Measurements from ENCODE around the gene BANF2. TPM values are rescaled to one million over a fixed set of nuclear protein-coding genes. Genes with fewer than 3 reads are reported as not detected.
"Not testable (repeated sequence)": the region's sequence is repeated elsewhere in the genome, so short reads cannot be mapped to it uniquely, and the experiment has no call there.

The BANF2 gene
- total and polyA plus RNA-seq, 5 donors, result not detected

- intact Hi-C loops (cut with DNase I), result no loop called here
- DNase-seq (no peak), ATAC-seq (no peak)
- Histone ChIP-seq H3K27ac (ENCODE audit: low read length) (no peak overlapping the region), H3K9me3 (ENCODE audit: control insufficient read depth, low read length) (no peaks in the 10 kb centered on the region), H3K27me3 (ENCODE audit: control insufficient read depth, insufficient read depth) (no peaks in the 10 kb centered on the region), H3K4me3 (ENCODE audit: low read length) (no peak overlapping the region), H3K4me1 (ENCODE audit: control insufficient read depth, insufficient read depth, low read length) (no peaks in the 10 kb centered on the region)
- WGBS, result 91% methylated on average over 4 of the region's 4 CpGs
Measured at GRCh38 chr20:17765017-17765416, 65.3 kb downstream of the BANF2 start.

GRCh38 chr20:17765584-17765983, 65.8 kb downstream of the BANF2 start:
- no peaks in the 10 kb centered on the region for H3K27me3 ChIP-seq (ENCODE audit: control insufficient read depth, insufficient read depth)
- no peak overlapping the region for H3K27ac ChIP-seq (ENCODE audit: low read length)
- H3K9me3 ChIP-seq (ENCODE audit: control insufficient read depth, low read length), result no peaks in the 10 kb centered on the region
- WGBS, result 79% methylated on average over 7 of the region's 7 CpGs
- H3K4me1 ChIP-seq (ENCODE audit: control insufficient read depth, insufficient read depth, low read length), result no peaks in the 10 kb centered on the region
- H3K4me3 ChIP-seq (ENCODE audit: low read length), result no peak overlapping the region
- intact Hi-C loops (cut with DNase I), result no loop called here
- DNase-seq (no peak), ATAC-seq (no peak)

- intact Hi-C loops (cut with DNase I), result no loop called here
- no peaks in the 10 kb centered on the region for H3K9me3 ChIP-seq (ENCODE audit: control insufficient read depth, low read length)
- no peaks in the 10 kb centered on the region for H3K4me1 ChIP-seq (ENCODE audit: control insufficient read depth, insufficient read depth, low read length)
- ATAC-seq (no peak), DNase-seq (no peak)
- H3K27me3 ChIP-seq (ENCODE audit: control insufficient read depth, insufficient read depth), result no peaks in the 10 kb centered on the region
- 70% methylated on average over 3 of the region's 3 CpGs for WGBS
- H3K27ac ChIP-seq (ENCODE audit: low read length), result no peak overlapping the region
- no peak overlapping the region for H3K4me3 ChIP-seq (ENCODE audit: low read length)
Measured at GRCh38 chr20:17766226-17766625, 66.5 kb downstream of the BANF2 start.

GRCh38 chr20:17767624-17768023, 67.9 kb downstream of the BANF2 start:
- DNase-seq (no peak), ATAC-seq (no peak)
- no peak overlapping the region for H3K27ac ChIP-seq (ENCODE audit: low read length)
- no peaks in the 10 kb centered on the region for H3K27me3 ChIP-seq (ENCODE audit: control insufficient read depth, insufficient read depth)
- H3K4me1 ChIP-seq (ENCODE audit: control insufficient read depth, insufficient read depth, low read length), result no peaks in the 10 kb centered on the region
- no peak overlapping the region for H3K4me3 ChIP-seq (ENCODE audit: low read length)
- WGBS, result 81% methylated on average over 2 of the region's 2 CpGs
- H3K9me3 ChIP-seq (ENCODE audit: control insufficient read depth, low read length), result no peaks in the 10 kb centered on the region
- intact Hi-C loops (cut with DNase I), result no loop called here

GRCh38 chr20:17768271-17768670, 68.5 kb downstream of the BANF2 start:
- H3K27ac ChIP-seq (ENCODE audit: low read length), result no peak overlapping the region
- no peaks in the 10 kb centered on the region for H3K4me1 ChIP-seq (ENCODE audit: control insufficient read depth, insufficient read depth, low read length)
- no peak overlapping the region for H3K4me3 ChIP-seq (ENCODE audit: low read length)
- intact Hi-C loops (cut with DNase I), result no loop called here
- H3K9me3 ChIP-seq (ENCODE audit: control insufficient read depth, low read length), result no peaks in the 10 kb centered on the region
- DNase-seq (no peak), ATAC-seq (no peak)
- 57% methylated on average over 2 of the region's 2 CpGs for WGBS
- no peaks in the 10 kb centered on the region for H3K27me3 ChIP-seq (ENCODE audit: control insufficient read depth, insufficient read depth)

- H3K9me3 ChIP-seq (ENCODE audit: control insufficient read depth, low read length); DNase-seq; H3K4me1 ChIP-seq (ENCODE audit: control insufficient read depth, insufficient read depth, low read length); H3K27me3 ChIP-seq (ENCODE audit: control insufficient read depth, insufficient read depth); ATAC-seq; H3K4me3 ChIP-seq (ENCODE audit: low read length); H3K27ac ChIP-seq (ENCODE audit: low read length); intact Hi-C loops (cut with DNase I): not testable (repeated sequence)
- WGBS, result 95% methylated on average over 8 of the region's 8 CpGs
Measured at GRCh38 chr20:17769716-17770115, 70.0 kb downstream of the BANF2 start.

- Histone ChIP-seq H3K27me3 (ENCODE audit: control insufficient read depth, insufficient read depth) (no peaks in the 10 kb centered on the region), H3K27ac (ENCODE audit: low read length) (no peak overlapping the region), H3K4me3 (ENCODE audit: low read length) (no peak overlapping the region), H3K9me3 (ENCODE audit: control insufficient read depth, low read length) (no peaks in the 10 kb centered on the region), H3K4me1 (ENCODE audit: control insufficient read depth, insufficient read depth, low read length) (no peaks in the 10 kb centered on the region)
- ATAC-seq (no peak), DNase-seq (no peak)
- intact Hi-C loops (cut with DNase I), result no loop called here
- WGBS, result 76% methylated on average over 19 of the region's 19 CpGs
Measured at GRCh38 chr20:17771206-17772004, 71.6 kb downstream of the BANF2 start.

GRCh38 chr20:17772005-17772343, 72.2 kb downstream of the BANF2 start:
- H3K4me1 ChIP-seq (ENCODE audit: control insufficient read depth, insufficient read depth, low read length), result no peaks in the 10 kb centered on the region
- intact Hi-C loops (cut with DNase I), result no loop called here
- H3K9me3 ChIP-seq (ENCODE audit: control insufficient read depth, low read length), result no peaks in the 10 kb centered on the region
- DNase-seq (no peak), ATAC-seq (no peak)
- 50% methylated on average over 3 of the region's 3 CpGs for WGBS
- no peaks in the 10 kb centered on the region for H3K27me3 ChIP-seq (ENCODE audit: control insufficient read depth, insufficient read depth)
- H3K27ac ChIP-seq (ENCODE audit: low read length), result no peak overlapping the region
- H3K4me3 ChIP-seq (ENCODE audit: low read length), result no peak overlapping the region

DNA sequence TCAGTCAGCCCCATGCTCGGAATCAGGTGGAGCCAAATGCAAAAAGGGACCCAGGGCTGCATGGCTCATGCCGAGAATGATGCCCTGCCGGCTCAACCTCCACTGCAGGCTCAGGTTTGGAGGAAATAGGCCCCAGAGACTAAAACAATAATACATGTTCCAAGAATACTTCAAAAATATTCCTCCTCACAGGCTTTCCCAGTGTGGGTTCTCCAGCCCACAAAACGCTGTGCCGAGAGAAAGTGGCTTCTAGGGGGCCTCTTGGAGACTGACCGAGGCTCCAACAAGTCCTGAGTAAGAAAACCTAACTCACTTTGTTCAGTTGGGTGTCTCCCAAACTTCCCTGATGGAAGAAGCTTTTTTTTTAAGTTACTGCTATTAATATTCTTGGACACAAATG, 73.9 kb downstream of the BANF2 start:
- ATAC-seq (no peak), DNase-seq (no peak)
- Histone ChIP-seq H3K27me3 (ENCODE audit: control insufficient read depth, insufficient read depth) (no peaks in the 10 kb centered on the region), H3K9me3 (ENCODE audit: control insufficient read depth, low read length) (no peaks in the 10 kb centered on the region), H3K27ac (ENCODE audit: low read length) (no peak overlapping the region), H3K4me3 (ENCODE audit: low read length) (no peak overlapping the region), H3K4me1 (ENCODE audit: control insufficient read depth, insufficient read depth, low read length) (no peaks in the 10 kb centered on the region)
- 84% methylated on average over 6 of the region's 6 CpGs for WGBS
- intact Hi-C loops (cut with DNase I), result no loop called here

- intact Hi-C loops (cut with DNase I), result no loop called here
- H3K27ac ChIP-seq (ENCODE audit: low read length), result no peak overlapping the region
- H3K4me1 ChIP-seq (ENCODE audit: control insufficient read depth, insufficient read depth, low read length), result no peaks in the 10 kb centered on the region
- H3K4me3 ChIP-seq (ENCODE audit: low read length), result no peak overlapping the region
- H3K9me3 ChIP-seq (ENCODE audit: control insufficient read depth, low read length), result no peaks in the 10 kb centered on the region
- no peak for ATAC-seq
- H3K27me3 ChIP-seq (ENCODE audit: control insufficient read depth, insufficient read depth), result no peaks in the 10 kb centered on the region
- WGBS, result 94% methylated on average over 5 of the region's 5 CpGs
- no peak for DNase-seq
Measured at GRCh38 chr20:17775600-17775999, 75.8 kb downstream of the BANF2 start.

DNA sequence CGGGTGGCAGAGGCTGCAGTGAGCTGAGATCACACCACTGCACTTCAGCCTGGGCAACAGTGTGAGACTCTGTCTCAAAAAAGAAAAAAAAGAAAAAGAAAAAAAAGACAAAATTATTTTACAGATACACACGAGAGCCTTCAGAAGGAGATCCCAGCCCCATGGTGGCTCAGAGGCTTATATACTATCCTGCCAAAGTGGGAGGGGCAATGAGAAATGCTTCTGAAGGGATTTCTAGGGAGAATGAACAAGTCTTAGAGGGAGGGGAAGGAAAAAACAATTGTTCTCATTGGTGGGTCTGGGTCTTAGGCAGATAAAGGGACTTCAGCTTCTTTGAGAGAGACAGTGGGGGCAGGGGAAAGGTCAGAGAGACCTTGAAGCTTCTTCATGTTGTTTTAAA, 76.8 kb downstream of the BANF2 start:
- Histone ChIP-seq H3K27ac (ENCODE audit: low read length) (no peak overlapping the region), H3K4me1 (ENCODE audit: control insufficient read depth, insufficient read depth, low read length) (no peaks in the 10 kb centered on the region), H3K27me3 (ENCODE audit: control insufficient read depth, insufficient read depth) (no peaks in the 10 kb centered on the region), H3K9me3 (ENCODE audit: control insufficient read depth, low read length) (no peaks in the 10 kb centered on the region), H3K4me3 (ENCODE audit: low read length) (no peak overlapping the region)
- DNase-seq (no peak), ATAC-seq (no peak)
- WGBS, result 70% methylated on average over 2 of the region's 2 CpGs
- intact Hi-C loops (cut with DNase I), result no loop called here

DNA sequence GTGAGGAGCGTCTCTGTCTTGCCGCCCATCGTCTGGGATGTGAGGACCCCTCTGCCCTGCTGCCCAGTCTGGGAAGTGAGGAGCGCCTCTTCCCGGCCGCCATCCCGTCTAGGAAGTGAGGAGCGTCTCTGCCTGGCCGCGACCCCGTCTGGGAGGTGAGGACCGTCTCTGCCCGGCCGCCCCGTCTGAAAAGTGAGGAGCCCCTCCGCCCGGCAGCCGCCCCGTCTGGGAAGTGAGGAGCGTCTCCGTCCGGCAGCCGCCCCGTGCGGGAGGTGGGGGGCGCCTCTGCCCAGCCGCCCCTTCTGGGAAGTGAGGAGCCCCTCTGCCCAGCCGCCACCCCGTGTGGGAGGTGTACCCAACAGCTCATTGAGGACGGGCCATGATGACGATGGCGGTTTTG, 79.2 kb downstream of the BANF2 start:
- H3K27me3 ChIP-seq (ENCODE audit: control insufficient read depth, insufficient read depth); H3K4me3 ChIP-seq (ENCODE audit: low read length): not testable (repeated sequence)
- WGBS, result 95% methylated on average over 32 of the region's 32 CpGs

More for the DNA sequence above, 79.2 kb downstream of the BANF2 start:
- intact Hi-C loops (cut with DNase I); ATAC-seq; H3K27ac ChIP-seq (ENCODE audit: low read length); H3K4me1 ChIP-seq (ENCODE audit: control insufficient read depth, insufficient read depth, low read length); H3K9me3 ChIP-seq (ENCODE audit: control insufficient read depth, low read length); DNase-seq: not testable (repeated sequence)
